HCT116 (cell line): ENCODE measurements around the gene RAB32. TPM values are rescaled to one million over a fixed set of nuclear protein-coding genes. Genes with fewer than 3 reads are reported as not detected.

Experiments used
- ATAC-seq: fragments of 200-7000 bp; cut with Tn5 transposase; 2 replicates; pipeline ENCODE4 v1.9.1; 2020; ENCODE audit warnings: mild to moderate bottlenecking, moderate library complexity
- BruUV-seq: library from RNA; stranded (reverse); fragments of 400-500 nt; replicated peaks from 2 replicates; lab custom pipeline; 2021; lab: Mats Ljungman, UMichigan
- CTCF ChIA-PET: fragments of 300-600 bp; sonication (Branson Sonifier 250); formaldehyde crosslinking; loops from one replicate; lab custom pipeline; 2021; ENCODE audit warnings: antibody characterized with exemption; lab: Charles Lee
- POLR2A ChIA-PET: fragments of 300-600, 350-600 bp; sonication (Branson Sonifier 250); formaldehyde crosslinking; loops from one replicate; lab custom pipeline; 2021; ENCODE audit warnings: antibody characterized with exemption; lab: Charles Lee
- RAD21 ChIA-PET, 2 experiments: fragments of 300-600 bp; sonication (Branson Sonifier 250); formaldehyde crosslinking; loops; one replicate each; lab custom pipeline; 2023; ENCODE audit warnings: low total read pairs in 2 of 2; ENCODE audit not compliant: uncharacterized antibody in 2 of 2, unreplicated experiment in 2 of 2, low non-redundant PET in 1 of 2; lab: Charles Lee
- DNase-seq: peaks from one replicate; pipeline ENCODE4 v3.0.0-alpha.2; 2010; ENCODE audit warnings: low read depth, low spot score
- H2AFZ ChIP-seq: fragments of 200-600 bp; shearing (Covaris generic), sonication (generic); 2 replicates; pipeline ENCODE4 v1.6.1; 2017; ENCODE audit warnings: low read depth, mixed run types, mixed read lengths, antibody characterized with exemption, low read length; ENCODE audit not compliant: poor library complexity, severe bottlenecking
- H3K27ac ChIP-seq: 2 replicates; pipeline ENCODE4 v1.5.1; 2012; ENCODE audit warnings: low read depth, low read length
- H3K27me3 ChIP-seq: fragments of 200-600 bp; sonication (generic); 2 replicates; pipeline ENCODE4 v1.6.1; 2016; ENCODE audit warnings: mixed run types, low read length, mixed read lengths; ENCODE audit not compliant: insufficient read depth
- H3K36me3 ChIP-seq, 2 experiments: fragments of 200-500 bp in 1 of 2; fragments of 200-600 bp in 1 of 2; sonication (Bioruptor generic) in 1 of 2; sonication (generic) in 1 of 2; 2 replicates each; pipeline versions ENCODE4 v1.5.1 to v1.6.1; 2014 to 2016; ENCODE audit warnings: low read length in 2 of 2, inconsistent platforms in 1 of 2, mixed read lengths in 1 of 2, mixed run types in 1 of 2; ENCODE audit not compliant: insufficient read depth in 2 of 2, control insufficient read depth in 1 of 2
- H3K4me1 ChIP-seq, 2 experiments: fragments of 200-600 bp in 1 of 2; sonication (generic) in 1 of 2; 2 replicates each; pipeline versions ENCODE4 v1.5.1 to v1.6.1; 2012 to 2017; ENCODE audit warnings: low read length in 2 of 2, inconsistent platforms in 1 of 2, mild to moderate bottlenecking in 1 of 2, mixed read lengths in 1 of 2, mixed run types in 1 of 2, moderate library complexity in 1 of 2; ENCODE audit not compliant: insufficient read depth in 2 of 2, control insufficient read depth in 1 of 2
- H3K4me2 ChIP-seq: fragments of 200-600 bp; sonication (generic); 2 replicates; pipeline ENCODE4 v1.6.1; 2017; ENCODE audit warnings: mixed run types, low read length, mixed read lengths
- H3K4me3 ChIP-seq, 2 experiments: fragments of 200-600 bp in 1 of 2; sonication (generic) in 1 of 2; replicated peaks in 1 of 2; 2 replicates each; pipeline ENCODE4 v1.5.1; 2011 to 2016; ENCODE audit warnings: low read length in 2 of 2, control low read depth in 1 of 2, low read depth in 1 of 2, mild to moderate bottlenecking in 1 of 2, mixed read lengths in 1 of 2, mixed run types in 1 of 2
- H3K79me2 ChIP-seq: fragments of 200-600 bp; sonication (generic); 2 replicates; pipeline ENCODE4 v1.6.1; 2017; ENCODE audit warnings: mild to moderate bottlenecking, mixed run types, low read length, moderate library complexity, mixed read lengths; ENCODE audit not compliant: insufficient read depth
- H3K9ac ChIP-seq: fragments of 200-600 bp; sonication (generic); 2 replicates; pipeline ENCODE4 v1.6.1; 2016; ENCODE audit warnings: low read length, mixed read lengths
- H3K9me2 ChIP-seq: fragments of 200-600 bp; sonication (generic), shearing (Covaris generic); 2 replicates; pipeline ENCODE4 v1.6.1; 2017; ENCODE audit warnings: mixed run types, mild to moderate bottlenecking, moderate library complexity; ENCODE audit not compliant: insufficient read depth
- H3K9me3 ChIP-seq, 2 experiments: fragments of 200-500 bp in 1 of 2; fragments of 200-600 bp in 1 of 2; sonication (Bioruptor generic) in 1 of 2; sonication (generic) in 1 of 2; 2 replicates each; pipeline ENCODE4 v1.6.1; 2014 to 2017; ENCODE audit warnings: low read length in 2 of 2, mixed read lengths in 2 of 2, inconsistent platforms in 1 of 2, low read depth in 1 of 2, mild to moderate bottlenecking in 1 of 2, mixed run types in 1 of 2, moderate library complexity in 1 of 2; ENCODE audit not compliant: control insufficient read depth in 1 of 2, insufficient read depth in 1 of 2
- H4K20me1 ChIP-seq: fragments of 200-600 bp; sonication (generic), shearing (Covaris generic); 2 replicates; pipeline ENCODE4 v1.6.1; 2017; ENCODE audit warnings: mixed run types, mild to moderate bottlenecking, moderate library complexity; ENCODE audit not compliant: insufficient read depth
- ATF3 ChIP-seq: IDR thresholded peaks from 2 replicates; pipeline ENCODE4 v1.6.1; 2012
- CBX3 ChIP-seq: IDR thresholded peaks from 2 replicates; pipeline ENCODE4 v1.6.1; 2012; ENCODE audit warnings: low read depth
- CEBPB ChIP-seq: IDR thresholded peaks from 2 replicates; pipeline ENCODE4 v1.6.1; 2012; ENCODE audit warnings: low read depth
- EGR1 ChIP-seq: IDR thresholded peaks from 2 replicates; pipeline ENCODE4 v1.6.1; 2012; ENCODE audit warnings: low read depth
- ELF1 ChIP-seq: IDR thresholded peaks from 2 replicates; pipeline ENCODE4 v1.6.1; 2012; ENCODE audit warnings: low read depth, borderline replicate concordance
- EZH2 ChIP-seq: fragments of 200-600 bp; sonication (generic); IDR thresholded peaks from 2 replicates; pipeline ENCODE4 v1.6.1; 2017; ENCODE audit warnings: antibody characterized with exemption, mixed run types
- EZH2phosphoT487 ChIP-seq: fragments of 200-600 bp; IDR thresholded peaks from 2 replicates; pipeline ENCODE4 v1.6.1; 2018; ENCODE audit warnings: antibody characterized with exemption, borderline replicate concordance
- FOSL1 ChIP-seq: IDR thresholded peaks from 2 replicates; pipeline ENCODE4 v1.6.1; 2012; ENCODE audit warnings: low read depth
- JUND ChIP-seq: IDR thresholded peaks from 2 replicates; pipeline ENCODE4 v1.6.1; 2012
- MAX ChIP-seq: IDR thresholded peaks from 2 replicates; pipeline ENCODE4 v1.6.1; 2012
- POLR2A ChIP-seq: IDR thresholded peaks from 2 replicates; pipeline ENCODE4 v1.7.0; 2011; ENCODE audit warnings: borderline replicate concordance; ENCODE audit not compliant: insufficient read depth, insufficient read length; ENCODE audit errors: extremely low read depth
- RAD21 ChIP-seq: IDR thresholded peaks from 2 replicates; pipeline ENCODE4 v1.6.1; 2012; ENCODE audit warnings: low read depth, mild to moderate bottlenecking
- SIN3A ChIP-seq: IDR thresholded peaks from 2 replicates; pipeline ENCODE4 v1.6.1; 2012; ENCODE audit warnings: low read depth
- SP1 ChIP-seq: IDR thresholded peaks from 2 replicates; pipeline ENCODE4 v1.6.1; 2012; ENCODE audit warnings: low read depth
- SRF ChIP-seq: IDR thresholded peaks from 2 replicates; pipeline ENCODE4 v1.6.1; 2012; ENCODE audit warnings: low read depth
- ZFX ChIP-seq: fragments of 450-650 bp; IDR thresholded peaks from 2 replicates; pipeline ENCODE4 v1.6.1; 2017
- ZNF274 ChIP-seq: fragments of 200-500 bp; sonication (Bioruptor generic); IDR thresholded peaks from 2 replicates; pipeline ENCODE4 v1.6.1; 2014; ENCODE audit warnings: mild to moderate bottlenecking, low read depth, low read length, inconsistent platforms
- intact Hi-C: fragments of 100-400 bp; cut with micrococcal nuclease; formaldehyde crosslinking; loops from 2 replicates; pipeline ENCODE4 v1.10.0; 2022
- total RNA-seq: library from RNA; stranded (reverse); gene quantifications from one replicate; pipeline ENCODE4 v1.2.1, GENCODE V29; 2021; ENCODE audit not compliant: unreplicated experiment

RAB32 gene
- total RNA-seq, 1 experiment from 2014 or later, result not detected

- Histone ChIP-seq H3K9me3 (no peaks in the 10 kb centered on the region), H3K9me2 (no peaks in the 10 kb centered on the region), H3K4me1 (no peaks in the 10 kb centered on the region), H3K4me3 (no peak overlapping the region), H3K9ac (no peak overlapping the region), H3K27me3 (no peaks in the 10 kb centered on the region), H3K79me2 (no peaks in the 10 kb centered on the region), H3K27ac (no peak overlapping the region), H3K4me2 (no peak overlapping the region), H4K20me1 (no peaks in the 10 kb centered on the region), H3K36me3 (no peaks in the 10 kb centered on the region), H2AFZ (no peak overlapping the region)
- no TSS peak for BruUV-seq
- ChIA-PET POLR2A (no interaction called here), RAD21 (no interaction called here), CTCF (no interaction called here)
- no peak for TF ChIP-seq RAD21
- TF ChIP-seq ELF1, result no peak
- no peak for TF ChIP-seq ZNF274
- no peak for TF ChIP-seq SP1
- no peak for TF ChIP-seq MAX
- no peak for TF ChIP-seq ZFX
- no peak for TF ChIP-seq EZH2
- TF ChIP-seq JUND, result no peak
- TF ChIP-seq SRF, result no peak
- TF ChIP-seq EZH2phosphoT487, result no peak
- no peak for TF ChIP-seq CBX3
- TF ChIP-seq SIN3A, result no peak
- no peak for TF ChIP-seq POLR2A
- TF ChIP-seq EGR1, result no peak
- no peak for TF ChIP-seq ATF3
- no peak for TF ChIP-seq CEBPB
- no peak for TF ChIP-seq FOSL1
- ATAC-seq (no peak), DNase-seq (no peak)
- intact Hi-C loops, result no loop called here
Observed at GRCh38 chr6:146583966-146584365, 40.3 kb downstream of the RAB32 start.
